NCI-H460 (cell line): ENCODE results near the gene PRPF4. TPM values are rescaled to one million over a fixed set of nuclear protein-coding genes. Genes with fewer than 3 reads are reported as not detected.
"Not testable (repeated sequence)": the region's sequence is repeated elsewhere in the genome, so short reads cannot be mapped to it uniquely, and the experiment has no call there.

ENCODE experiments used
- DNase-seq: peaks from one replicate; pipeline ENCODE4 v3.0.0-alpha.2; 2016; ENCODE audit warnings: low read depth; ENCODE audit errors: extremely low read depth
- polyA plus RNA-seq: library from polyadenylated mRNA; depleted of rRNA; stranded (reverse); fragments of >200 nt; gene quantifications from 2 replicates; pipeline ENCODE4 v1.2.3, GENCODE V29; 2014; cell fraction: nucleus; rRNA removed
- total RNA-seq: library from RNA; depleted of rRNA; stranded (reverse); fragments of >200 nt; shearing (Covaris generic); gene quantifications from 2 replicates; pipeline ENCODE4 v1.2.3, GENCODE V29; 2014; rRNA removed

Gene PRPF4
- 51.0 and 51.7 TPM in 2 replicates for total RNA-seq
- 39.6 and 40.0 TPM in 2 replicates for polyA plus RNA-seq

- peak; percentile 96 for DNase-seq
Observed at GRCh38 chr9:113275157-113276131, at the start of gene PRPF4, which contains the start of gene CDC26. Gene PRPF4, plus strand, starts transcription at chr9:113275658. Its CDS starts 86 bp downstream, at chr9:113275744. Gene CDC26, minus strand, starts transcription at chr9:113275572. Its CDS starts 3,065 bp downstream, at chr9:113272507.

- no peak for DNase-seq
Observed at GRCh38 chr9:113227436-113227835, 48.0 kb upstream of the PRPF4 start.

- no peak for DNase-seq
Observed at GRCh38 chr9:113228130-113228665, 47.3 kb upstream of the PRPF4 start.

GRCh38 chr9:113231701-113232100 lies 43.8 kb upstream of the PRPF4 start:
- no peak for DNase-seq

- not testable (repeated sequence) for DNase-seq
Observed at GRCh38 chr9:113235701-113236255, 39.7 kb upstream of the PRPF4 start.

- DNase-seq = no peak
Observed at GRCh38 chr9:113237026-113237425, 38.4 kb upstream of the PRPF4 start.

- DNase-seq = no peak
Observed at GRCh38 chr9:113238202-113238858, 37.1 kb upstream of the PRPF4 start.

GRCh38 chr9:113238859-113239232 lies 36.6 kb upstream of the PRPF4 start:
- no peak for DNase-seq

GRCh38 chr9:113241161-113241560 lies 34.3 kb upstream of the PRPF4 start:
- no peak for DNase-seq

GRCh38 chr9:113244556-113244955 lies 30.9 kb upstream of the PRPF4 start:
- DNase-seq = no peak

- no peak for DNase-seq
Observed at GRCh38 chr9:113245894-113246293, 29.6 kb upstream of the PRPF4 start.

GRCh38 chr9:113246928-113247327 lies 28.5 kb upstream of the PRPF4 start:
- no peak for DNase-seq

GRCh38 chr9:113247640-113248039 lies 27.8 kb upstream of the PRPF4 start:
- DNase-seq = no peak

- DNase-seq = not testable (repeated sequence)
Observed at GRCh38 chr9:113249661-113250060, 25.8 kb upstream of the PRPF4 start.

GRCh38 chr9:113250807-113251206 lies 24.7 kb upstream of the PRPF4 start:
- DNase-seq = no peak

- DNase-seq = no peak
Observed at GRCh38 chr9:113254991-113255390, 20.5 kb upstream of the PRPF4 start.

GRCh38 chr9:113255438-113255837 lies 20.0 kb upstream of the PRPF4 start:
- DNase-seq = no peak

- no peak for DNase-seq
Observed at GRCh38 chr9:113257863-113258262, 17.6 kb upstream of the PRPF4 start.

- DNase-seq = no peak
Observed at GRCh38 chr9:113258282-113258681, 17.2 kb upstream of the PRPF4 start.

- no peak for DNase-seq
Observed at GRCh38 chr9:113261917-113262671, 13.4 kb upstream of the PRPF4 start.
